Right forelimb (tissue), 1 donor: ENCODE measurements around the gene FAM13A.
A peak's percentile ranks its signal among the peaks of the same experiment; 100 is the strongest.

Source experiments
- DNase-seq: peaks from one replicate; pipeline ENCODE4 v3.0.0-alpha.2; 2018

Gene FAM13A

GRCh38 chr4:88828842-88829571, 228.0 kb downstream of the FAM13A start:
- no peak for DNase-seq

- no peak for DNase-seq
Measured at GRCh38 chr4:88827442-88827841, 229.5 kb downstream of the FAM13A start.

GRCh38 chr4:88826771-88827170, 230.2 kb downstream of the FAM13A start:
- DNase-seq = no peak

- DNase-seq = no peak
Measured at GRCh38 chr4:88825931-88826330, 231.1 kb downstream of the FAM13A start.

GRCh38 chr4:88823058-88823919, 233.7 kb downstream of the FAM13A start:
- peak; percentile 89 for DNase-seq

- DNase-seq = no peak
Measured at GRCh38 chr4:88822034-88822789, 234.8 kb downstream of the FAM13A start.

GRCh38 chr4:88821522-88821921, 235.5 kb downstream of the FAM13A start:
- DNase-seq = no peak

- no peak for DNase-seq
Measured at GRCh38 chr4:88820698-88821415, 236.1 kb downstream of the FAM13A start.

- DNase-seq = no peak
Measured at GRCh38 chr4:88819818-88820697, 236.9 kb downstream of the FAM13A start.

- peak; percentile 59 for DNase-seq
Measured at GRCh38 chr4:88818631-88819470, 238.1 kb downstream of the FAM13A start.

- DNase-seq = no peak
Measured at GRCh38 chr4:88817740-88818139, 239.2 kb downstream of the FAM13A start.

GRCh38 chr4:88816360-88816759, 240.6 kb downstream of the FAM13A start:
- no peak for DNase-seq

GRCh38 chr4:88814043-88814617, 242.9 kb downstream of the FAM13A start:
- DNase-seq = no peak

GRCh38 chr4:88813013-88813412, 244.0 kb downstream of the FAM13A start:
- no peak for DNase-seq

- no peak for DNase-seq
Measured at GRCh38 chr4:88812420-88812819, 244.6 kb downstream of the FAM13A start.

GRCh38 chr4:88811904-88812303, 245.1 kb downstream of the FAM13A start:
- no peak for DNase-seq

- DNase-seq = no peak
Measured at GRCh38 chr4:88810325-88810724, 246.7 kb downstream of the FAM13A start.

- no peak for DNase-seq
Measured at GRCh38 chr4:88809576-88810219, 247.3 kb downstream of the FAM13A start.

GRCh38 chr4:88809101-88809500, 247.9 kb downstream of the FAM13A start:
- DNase-seq = no peak

GRCh38 chr4:88807499-88807898, 249.5 kb downstream of the FAM13A start:
- DNase-seq = no peak
